Heart left ventricle (tissue), 13 donors: ENCODE data around the gene CCDC30.

Source experiments
- CTCF ChIP-seq, 12 donors: fragments of 200-600 bp; sonication (generic) in 4 of 12; IDR thresholded peaks; one replicate each; pipeline versions ENCODE4 v1.5.0 to v1.8.0; 2018 to 2022; ENCODE audit warnings: antibody characterized with exemption in 12 of 12, mild to moderate bottlenecking in 5 of 12
- POLR2A ChIP-seq, 2 donors: fragments of 450-650 bp; IDR thresholded peaks; one replicate each; pipeline ENCODE4 v1.6.1; 2017; ENCODE audit warnings: antibody characterized with exemption in 2 of 2, mild to moderate bottlenecking in 2 of 2, moderate library complexity in 2 of 2
- donor health status: ischemic (EF 13 %, LVEDD 7.1; RV severe dilation, severe dysfunction).
- donor health status: DM: no; HTN: yes; CAD: no.
- donor health status: DM: no; HTN: no; CAD: no.
- donor health status: ischemic (EF 25% LVEDD 6.9; RV normal size, moderate dysfunction).
- donor health status: ischemic (EF 25% LVEDD 5.7; RV mildly dilated, moderate dysfunction).
- donor health status: ischemic (EF 35%, LVEDD 5.7; RV mildly dilated, moderate dysfunction).
- donor health status: nonischemic (EF 11% LVEDD 7.7; RV severe dilation, severe dysfunction).
- donor health status: DM: yes; HTN: yes; CAD: no.
- donor health status: PGD.
- donor health status: ischemic (EF 29% LVEDD 5.4; RV normal size, mild dysfunction).
- donor health status: nonischemic (EF 23%, LVEDD 6.1; RV moderate dilation, normal function).

DNA sequence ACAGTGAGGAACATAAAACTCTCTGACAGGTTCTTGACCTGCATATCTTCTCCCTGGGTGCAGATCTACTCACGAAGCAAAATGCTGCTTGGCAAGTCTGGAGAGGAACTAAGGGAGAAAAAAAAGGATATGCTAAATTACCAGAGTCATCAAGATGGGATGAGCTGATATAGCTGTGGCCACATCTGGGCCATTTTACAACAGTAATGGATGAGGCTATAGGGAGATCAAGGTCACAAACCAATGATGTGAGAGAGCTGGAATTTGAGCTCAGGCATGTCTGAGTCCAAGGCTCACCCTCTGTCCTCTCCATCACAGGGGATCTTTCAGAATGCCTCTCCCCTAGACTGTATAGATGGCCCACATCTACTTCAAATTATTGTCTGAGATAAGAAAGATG lies 33.5 kb upstream of the CCDC30 start:
- no peak for TF ChIP-seq CTCF (IDR thresholded peaks at IDR 0.05)
- no peak for TF ChIP-seq POLR2A (IDR thresholded peaks at IDR 0.05)
